IPS-NIHi7 (cell line): Measurements from ENCODE around the gene FAM83E.
A peak's percentile ranks its signal among the peaks of the same experiment; 100 is the strongest.
"Not testable (repeated sequence)": the region's sequence is repeated elsewhere in the genome, so short reads cannot be mapped to it uniquely, and the experiment has no call there.

Experiments used
- DNase-seq: peaks from one replicate; pipeline ENCODE4 v3.0.0; 2012; ENCODE audit warnings: mixed read lengths; ENCODE audit errors: extremely low spot score

Gene FAM83E

DNA sequence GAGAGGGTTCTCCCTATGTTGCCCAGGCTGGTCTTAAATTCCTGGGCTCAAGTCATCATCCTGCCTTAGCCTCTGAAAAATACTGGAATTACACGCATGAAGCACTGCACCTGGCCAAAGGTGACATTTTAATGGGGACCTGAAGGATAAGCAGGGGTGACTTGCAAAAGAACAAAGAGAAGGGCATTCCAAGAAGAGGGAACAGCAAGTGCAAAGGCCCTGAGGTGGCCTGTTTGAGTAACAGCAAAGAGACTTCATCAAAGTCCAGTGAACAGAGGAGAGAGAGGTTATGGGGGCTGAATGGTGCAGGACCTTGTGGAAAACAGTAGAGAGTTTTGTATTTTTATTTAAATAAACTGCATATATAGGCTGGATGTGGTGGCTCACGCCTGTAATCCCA, 27.0 kb upstream of the FAM83E start:
- no peak for DNase-seq

DNA sequence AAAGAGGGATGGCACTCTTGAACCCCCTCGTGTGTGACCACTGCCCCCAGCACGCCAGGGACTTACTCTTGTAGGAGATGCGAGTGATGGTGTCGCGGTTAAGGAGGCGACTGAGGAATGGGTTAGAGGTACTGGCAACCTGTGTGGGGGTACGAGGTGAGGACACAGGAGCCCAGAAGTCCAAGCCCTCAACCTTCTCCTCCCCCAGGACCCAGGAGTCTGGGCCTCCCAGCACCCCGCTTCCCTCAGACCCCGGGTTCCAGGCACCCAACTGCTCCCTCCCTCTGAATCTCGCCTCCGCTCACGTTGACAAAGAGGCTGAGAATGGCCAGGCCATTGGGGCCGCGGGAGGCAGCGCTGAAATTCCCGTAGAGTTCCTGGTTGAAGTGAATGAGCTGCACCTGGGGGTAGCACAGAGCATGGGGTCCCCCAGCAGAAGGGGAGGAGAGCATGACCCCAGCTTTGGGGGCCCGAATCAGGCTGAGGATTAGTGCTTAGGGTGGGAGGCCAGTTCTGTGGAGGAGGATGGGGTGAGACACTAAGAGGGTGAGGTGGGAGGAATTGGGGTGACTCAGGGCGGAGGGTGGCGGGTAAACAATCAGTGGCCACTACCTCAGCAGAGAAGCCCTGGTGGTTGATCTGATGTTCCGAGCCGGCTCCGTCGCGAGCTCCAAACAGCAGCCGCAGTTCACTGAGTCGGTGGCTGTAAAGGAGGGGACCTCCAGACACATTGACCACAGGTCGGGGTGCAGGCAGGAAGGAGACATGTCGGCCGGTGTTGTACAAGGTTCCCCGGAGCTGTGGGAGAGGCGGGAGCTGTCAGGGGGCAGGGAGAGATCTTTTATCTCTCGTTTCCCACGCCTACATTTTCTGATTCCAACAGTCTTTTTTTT, 24.9 kb upstream of the FAM83E start:
- DNase-seq = no peak

DNA sequence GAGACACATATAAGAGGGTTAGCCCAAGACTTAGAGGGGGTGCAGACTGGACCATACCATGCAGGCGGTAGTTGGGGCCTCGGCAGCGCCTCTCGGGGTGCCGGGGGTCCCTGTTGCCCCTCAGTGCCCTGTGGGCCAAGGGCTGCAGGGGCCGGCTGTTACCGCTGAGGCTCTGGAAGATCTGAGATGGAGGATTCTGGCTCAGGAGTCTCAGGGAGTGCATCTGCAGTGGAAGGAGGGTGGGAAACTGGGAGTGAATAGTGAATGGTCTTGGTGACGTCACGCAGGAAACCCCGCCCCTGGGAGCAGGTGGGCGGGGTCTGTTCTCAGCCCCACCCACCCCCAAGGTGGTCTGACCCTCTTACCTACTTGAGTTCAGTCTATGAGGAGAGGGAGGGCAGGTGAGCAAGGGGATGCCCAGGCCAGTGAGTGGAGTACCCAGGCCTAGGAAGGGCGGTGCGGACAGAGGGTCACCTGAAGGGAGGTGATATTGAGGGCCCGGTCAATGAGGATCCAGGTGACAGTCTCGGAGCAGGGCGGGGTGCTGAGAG, 24.0 kb upstream of the FAM83E start:
- DNase-seq = peak; percentile 54

GRCh38 chr19:48637948-48638830, 23.3 kb upstream of the FAM83E start:
- peak; percentile 69 for DNase-seq

- peak; percentile 89 for DNase-seq
Measured at GRCh38 chr19:48637449-48637947, 22.6 kb upstream of the FAM83E start.

DNA sequence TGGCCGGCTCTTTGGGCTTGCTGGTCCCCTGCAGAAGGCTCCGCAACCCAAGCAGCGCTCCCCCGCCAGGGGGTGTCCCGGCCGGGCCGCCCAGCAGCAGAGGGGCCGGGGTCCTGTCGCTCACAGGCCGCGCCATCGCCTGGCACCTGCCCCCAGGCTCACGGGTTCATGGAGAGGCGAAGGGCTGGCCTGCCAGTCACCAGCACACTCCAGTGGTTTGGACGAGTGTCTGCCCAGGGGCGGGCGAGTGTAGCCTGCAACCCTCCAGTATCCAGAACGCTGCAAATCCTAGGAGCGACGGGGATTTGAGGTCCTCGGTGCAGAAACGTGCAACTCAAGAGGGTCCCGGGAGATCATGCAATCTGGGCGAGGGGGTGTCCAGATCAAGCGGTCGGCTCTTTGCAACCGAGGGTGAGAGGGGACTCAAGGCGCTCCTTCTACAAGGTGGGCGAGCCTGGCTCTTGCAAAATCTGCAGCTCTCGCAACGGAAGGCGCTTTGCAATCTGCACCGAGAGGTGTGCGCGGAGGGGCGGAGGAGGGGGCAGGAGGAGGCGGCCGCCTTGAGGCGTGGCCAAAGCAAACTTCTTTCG, 22.1 kb upstream of the FAM83E start, which contains the start of gene DBP:
Gene DBP (minus strand): TSS at position 521 of the 590 bp plus-strand sequence. CDS start 385 bp downstream, at position 136.
- no peak for DNase-seq

- DNase-seq = no peak
Measured at GRCh38 chr19:48635966-48636858, 21.3 kb upstream of the FAM83E start.

- DNase-seq = peak; percentile 59
Measured at GRCh38 chr19:48635263-48635965, 20.5 kb upstream of the FAM83E start.

GRCh38 chr19:48634424-48635262, 19.8 kb upstream of the FAM83E start:
- peak; percentile 79 for DNase-seq

- DNase-seq = no peak
Measured at GRCh38 chr19:48634036-48634342, 19.1 kb upstream of the FAM83E start.

DNA sequence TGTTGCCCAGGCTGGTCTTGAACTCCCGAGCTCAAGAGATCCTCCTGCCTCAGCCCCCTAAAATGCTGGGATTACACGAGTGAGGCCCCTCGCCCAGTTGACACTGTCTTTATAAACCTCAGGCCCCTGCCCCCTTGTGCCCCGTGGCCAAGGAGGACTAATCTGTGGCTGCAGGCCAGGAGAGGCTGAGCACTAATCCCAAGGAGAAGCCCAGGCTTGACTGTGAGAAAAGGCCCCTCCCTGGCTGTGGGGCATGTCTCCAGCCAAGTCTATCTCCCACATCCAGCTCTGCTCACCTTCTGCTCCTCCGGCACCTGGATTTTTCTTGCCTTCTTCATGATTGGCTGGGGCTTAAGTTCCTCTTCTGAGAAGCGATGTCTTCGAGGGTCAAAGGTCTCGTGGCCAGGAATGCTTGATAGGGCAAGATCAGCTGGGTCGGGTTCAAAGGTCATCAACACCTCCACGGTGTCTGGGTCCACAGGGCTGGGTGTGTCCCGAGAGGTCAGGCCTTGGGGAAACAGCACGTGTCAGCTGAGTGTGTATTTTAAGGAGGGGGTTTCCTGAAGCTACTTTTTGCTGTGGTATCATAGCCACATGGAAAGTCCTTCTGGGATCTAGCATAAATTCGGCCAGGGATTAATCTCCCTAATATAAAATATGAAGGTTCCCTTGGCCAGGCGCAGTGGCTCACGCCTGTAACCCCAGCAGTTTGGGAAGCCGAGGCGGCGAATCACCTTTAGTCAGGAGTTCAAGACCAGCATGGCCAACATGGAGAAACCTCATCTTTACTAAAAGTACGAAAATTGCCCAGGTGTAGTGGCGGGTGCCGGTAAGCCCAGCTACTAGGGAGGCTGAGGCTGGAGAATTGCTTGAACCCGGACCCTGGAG, 18.5 kb upstream of the FAM83E start:
- DNase-seq = no peak

DNA sequence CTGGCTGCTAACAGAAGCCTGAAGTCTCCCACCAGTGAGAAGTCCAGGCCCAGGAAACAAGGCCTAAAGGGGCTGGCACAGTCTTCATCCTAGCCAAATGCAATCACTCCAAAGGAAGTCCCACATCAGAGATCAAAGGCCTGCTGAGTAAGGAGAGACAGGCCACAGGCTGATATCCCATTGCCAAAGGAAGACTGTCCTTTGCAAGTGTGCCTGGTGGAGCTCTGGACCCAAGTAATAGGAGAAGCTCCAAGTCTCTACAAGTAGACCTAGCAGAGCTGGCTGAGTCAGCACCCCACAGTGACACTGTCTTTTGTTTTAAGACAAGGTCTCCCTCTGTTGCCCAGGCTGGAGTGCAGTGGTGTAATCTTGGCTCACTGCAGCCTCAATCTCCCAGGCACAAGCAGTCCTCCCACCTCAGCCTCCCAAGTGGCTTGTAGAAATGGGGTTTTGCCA, 17.8 kb upstream of the FAM83E start:
- no peak for DNase-seq

DNA sequence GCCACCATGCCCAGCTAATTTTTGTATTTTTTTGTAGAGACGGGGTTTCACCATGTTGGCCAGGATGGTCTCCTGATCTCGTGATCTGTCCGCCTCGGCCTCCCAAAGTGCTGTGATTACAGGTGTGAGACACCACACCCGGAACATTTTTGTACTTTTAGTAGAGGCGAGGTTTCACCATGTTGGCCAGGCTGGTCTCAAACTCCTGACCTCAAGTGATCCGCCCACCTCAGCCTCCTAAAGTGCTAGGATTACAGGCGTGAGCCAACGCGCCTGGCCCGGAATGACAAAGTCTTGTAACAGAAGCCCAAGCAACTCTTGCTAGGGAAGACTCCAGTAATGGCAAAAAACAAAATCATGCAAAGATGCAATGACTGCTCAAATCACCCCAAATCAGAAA, 17.4 kb upstream of the FAM83E start:
- DNase-seq = not testable (repeated sequence)

DNA sequence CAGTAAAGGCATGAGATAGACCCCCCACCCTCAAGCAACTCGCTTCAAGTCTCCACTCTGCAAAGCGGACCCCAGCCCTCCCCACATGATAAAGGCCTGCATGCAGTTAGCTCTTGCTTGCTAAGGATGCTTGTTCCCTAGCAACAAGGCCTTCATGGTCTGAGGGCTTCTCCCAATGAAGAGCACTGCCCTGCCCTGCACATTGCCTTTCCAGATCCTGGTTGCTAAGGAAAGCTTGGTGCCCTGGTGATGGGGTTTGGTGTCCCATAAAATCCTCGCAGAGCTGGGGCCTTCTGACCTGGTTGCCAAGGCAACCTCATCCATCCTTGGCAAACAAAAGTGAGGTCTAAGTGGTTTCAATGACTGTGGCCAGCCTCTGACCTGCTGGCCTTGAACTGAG, 16.3 kb upstream of the FAM83E start:
- no peak for DNase-seq

- DNase-seq = peak; percentile 53
Measured at GRCh38 chr19:48630296-48631063, 15.6 kb upstream of the FAM83E start.

GRCh38 chr19:48629599-48630295, 14.9 kb upstream of the FAM83E start:
- DNase-seq = peak; percentile 86

DNA sequence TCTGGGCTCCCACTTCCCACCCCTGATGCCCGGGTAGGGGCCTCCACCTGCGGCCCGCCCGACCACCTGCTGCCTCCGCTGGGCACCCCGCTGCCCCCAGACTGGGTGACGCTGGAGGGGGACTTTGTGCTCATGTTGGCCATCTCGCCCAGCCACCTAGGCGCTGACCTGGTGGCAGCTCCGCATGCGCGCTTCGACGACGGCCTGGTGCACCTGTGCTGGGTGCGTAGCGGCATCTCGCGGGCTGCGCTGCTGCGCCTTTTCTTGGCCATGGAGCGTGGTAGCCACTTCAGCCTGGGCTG, 14.4 kb upstream of the FAM83E start:
- DNase-seq = no peak
